Measurements from ENCODE around the gene DGKB. TPM values are rescaled to one million over a fixed set of nuclear protein-coding genes. Genes with fewer than 3 reads are reported as not detected.

The DGKB gene
- total RNA-seq, 1 donor from 2014 or later, result 0.30 TPM

DNA sequence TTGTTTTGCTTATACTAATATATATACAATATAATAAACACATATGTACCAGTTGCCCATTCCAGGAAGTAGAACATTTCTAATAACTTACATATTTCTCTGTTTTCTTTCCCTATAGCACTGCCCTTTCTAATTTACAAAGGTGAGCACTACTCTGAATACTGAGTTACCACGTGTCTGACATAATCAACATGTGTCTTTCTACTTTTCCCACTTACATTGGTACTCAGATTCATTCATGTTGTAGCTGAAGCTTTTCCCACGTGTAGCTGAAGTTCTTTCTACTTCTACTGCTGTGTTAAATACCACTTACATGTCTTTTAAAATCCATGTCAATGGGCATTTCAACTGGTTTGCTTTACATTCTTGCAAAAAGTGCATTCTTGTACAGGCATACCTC is 317.3 kb downstream of the DGKB start:
- DNase-seq, result no peak
- intact Hi-C loops (cut with micrococcal nuclease), result no loop called here

DNA sequence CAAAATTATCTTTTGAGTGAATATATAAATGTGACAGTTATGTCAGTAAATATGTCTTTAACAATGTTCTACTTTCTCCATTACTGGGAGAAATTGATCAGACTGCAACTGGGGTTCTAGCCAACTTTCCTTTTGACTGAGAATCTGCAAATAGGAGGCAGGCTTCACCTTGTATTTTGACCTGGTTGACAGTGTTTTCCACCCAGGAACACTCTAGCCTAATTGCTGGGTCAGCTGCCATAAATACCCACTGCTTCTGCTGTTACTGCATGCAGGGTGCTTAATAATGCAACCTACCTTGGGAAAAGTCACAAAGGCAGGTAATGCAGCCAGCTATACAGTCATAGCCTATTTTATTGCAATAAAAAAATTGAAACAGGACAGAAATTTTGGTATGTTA is 319.0 kb downstream of the DGKB start:
- Histone ChIP-seq H3K27me3 (ENCODE audit: low read depth) (no peaks in the 10 kb centered on the region), H3K4me3 (no peak overlapping the region), H3K4me1 (no peaks in the 10 kb centered on the region), H3K36me3 (no peaks in the 10 kb centered on the region), H3K9me3 (replicated peaks) (peaks cover 24% of the 10 kb centered on the region), H3K27ac (replicated peaks) (no peak overlapping the region)
- TF ChIP-seq, protein P1, sequence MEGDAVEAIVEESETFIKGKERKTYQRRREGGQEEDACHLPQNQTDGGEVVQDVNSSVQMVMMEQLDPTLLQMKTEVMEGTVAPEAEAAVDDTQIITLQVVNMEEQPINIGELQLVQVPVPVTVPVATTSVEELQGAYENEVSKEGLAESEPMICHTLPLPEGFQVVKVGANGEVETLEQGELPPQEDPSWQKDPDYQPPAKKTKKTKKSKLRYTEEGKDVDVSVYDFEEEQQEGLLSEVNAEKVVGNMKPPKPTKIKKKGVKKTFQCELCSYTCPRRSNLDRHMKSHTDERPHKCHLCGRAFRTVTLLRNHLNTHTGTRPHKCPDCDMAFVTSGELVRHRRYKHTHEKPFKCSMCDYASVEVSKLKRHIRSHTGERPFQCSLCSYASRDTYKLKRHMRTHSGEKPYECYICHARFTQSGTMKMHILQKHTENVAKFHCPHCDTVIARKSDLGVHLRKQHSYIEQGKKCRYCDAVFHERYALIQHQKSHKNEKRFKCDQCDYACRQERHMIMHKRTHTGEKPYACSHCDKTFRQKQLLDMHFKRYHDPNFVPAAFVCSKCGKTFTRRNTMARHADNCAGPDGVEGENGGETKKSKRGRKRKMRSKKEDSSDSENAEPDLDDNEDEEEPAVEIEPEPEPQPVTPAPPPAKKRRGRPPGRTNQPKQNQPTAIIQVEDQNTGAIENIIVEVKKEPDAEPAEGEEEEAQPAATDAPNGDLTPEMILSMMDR (IDR thresholded peaks at IDR 0.05; ENCODE audit: borderline replicate concordance), result no peak
- no peak for DNase-seq
- intact Hi-C loops (cut with micrococcal nuclease), result no loop called here

More for the DNA sequence above, 317.3 kb downstream of the DGKB start:
- Histone ChIP-seq H3K27me3 (ENCODE audit: low read depth) (no peaks in the 10 kb centered on the region), H3K27ac (replicated peaks) (no peak overlapping the region), H3K4me3 (no peak overlapping the region), H3K36me3 (no peaks in the 10 kb centered on the region), H3K9me3 (replicated peaks) (peaks cover 24% of the 10 kb centered on the region), H3K4me1 (no peaks in the 10 kb centered on the region)
- TF ChIP-seq, protein P1 (IDR thresholded peaks at IDR 0.05; ENCODE audit: borderline replicate concordance), result no peak

DNA sequence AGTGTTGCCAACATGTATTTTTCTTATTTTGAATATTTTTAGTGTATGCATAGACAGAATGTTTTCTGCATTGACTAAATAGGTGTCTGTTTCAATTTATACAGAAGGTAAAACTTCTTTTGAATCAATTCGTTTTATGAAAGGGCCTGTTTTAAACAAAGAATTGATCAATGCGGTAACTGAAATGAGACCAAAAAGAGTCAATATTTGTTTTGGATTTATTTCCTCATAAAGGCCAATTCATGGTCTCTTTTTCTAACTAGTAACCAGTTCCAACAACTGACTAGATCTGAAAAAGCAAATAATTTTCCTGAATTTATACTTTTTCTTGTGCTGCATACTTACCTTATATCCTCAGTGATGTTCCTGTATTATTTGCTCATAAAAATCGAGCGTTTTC is 320.5 kb downstream of the DGKB start:
- intact Hi-C loops (cut with micrococcal nuclease), result no loop called here

DNA sequence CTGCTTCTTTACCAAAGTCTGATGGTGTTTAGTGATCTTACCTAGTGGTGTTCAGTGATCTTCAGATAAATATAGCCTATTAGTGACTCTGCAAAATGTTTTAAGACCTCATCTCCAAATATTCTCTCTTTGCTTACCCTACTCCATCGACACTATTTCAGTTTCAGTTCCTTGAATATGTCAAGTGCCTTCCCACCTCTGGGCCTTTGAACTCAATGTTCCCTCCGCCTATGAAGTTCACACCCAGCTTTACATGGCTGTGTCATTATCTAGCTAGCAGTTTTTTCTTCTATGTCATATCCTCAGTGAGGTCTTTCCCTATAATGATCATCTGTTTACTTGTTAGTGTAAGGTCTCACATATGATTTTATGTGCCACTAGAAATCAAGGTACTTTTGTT is 322.6 kb downstream of the DGKB start:
- Histone ChIP-seq H3K36me3 (no peaks in the 10 kb centered on the region), H3K27ac (replicated peaks) (no peak overlapping the region), H3K9me3 (replicated peaks) (peaks cover 9% of the 10 kb centered on the region), H3K4me3 (no peak overlapping the region), H3K4me1 (no peaks in the 10 kb centered on the region), H3K27me3 (ENCODE audit: low read depth) (no peaks in the 10 kb centered on the region)
- intact Hi-C loops (cut with micrococcal nuclease), result no loop called here
- TF ChIP-seq, protein P1 (IDR thresholded peaks at IDR 0.05; ENCODE audit: borderline replicate concordance), result no peak
- DNase-seq, result no peak

More for the DNA sequence above, 320.5 kb downstream of the DGKB start:
- Histone ChIP-seq H3K36me3 (no peaks in the 10 kb centered on the region), H3K9me3 (replicated peaks) (peaks cover 24% of the 10 kb centered on the region), H3K4me3 (no peak overlapping the region), H3K27me3 (ENCODE audit: low read depth) (no peaks in the 10 kb centered on the region), H3K4me1 (no peaks in the 10 kb centered on the region), H3K27ac (replicated peaks) (no peak overlapping the region)
- TF ChIP-seq, protein P1 (IDR thresholded peaks at IDR 0.05; ENCODE audit: borderline replicate concordance), result no peak
- no peak for DNase-seq

DNA sequence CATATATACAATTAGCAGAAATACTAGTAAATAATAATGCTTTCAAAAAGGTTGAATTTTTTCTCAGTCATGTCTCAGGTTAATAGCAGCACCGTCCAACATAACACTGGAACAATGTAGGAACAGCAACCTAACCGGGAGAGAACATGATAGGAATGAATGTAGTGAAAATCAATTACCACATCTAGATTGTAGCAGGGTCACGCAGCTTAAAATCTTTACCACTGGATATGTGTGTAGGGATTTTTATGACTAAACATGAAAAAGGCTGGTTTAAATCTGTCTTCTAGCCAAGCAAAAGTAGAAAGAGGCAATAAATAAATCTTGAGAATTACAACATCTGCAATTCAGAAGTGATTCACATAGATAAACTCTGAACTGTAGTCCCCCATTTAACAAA is 326.0 kb downstream of the DGKB start:
- no peaks in the 10 kb centered on the region for H3K36me3 ChIP-seq
- H3K27ac ChIP-seq (replicated peaks), result no peak overlapping the region
- H3K4me1 ChIP-seq, result no peaks in the 10 kb centered on the region
- H3K27me3 ChIP-seq (ENCODE audit: low read depth), result no peaks in the 10 kb centered on the region
- H3K4me3 ChIP-seq, result no peak overlapping the region
- intact Hi-C loops (cut with micrococcal nuclease), result no loop called here
- H3K9me3 ChIP-seq (replicated peaks), result no peaks in the 10 kb centered on the region
- TF ChIP-seq, protein P1 (IDR thresholded peaks at IDR 0.05; ENCODE audit: borderline replicate concordance), result no peak
- no peak for DNase-seq

Measured in left ventricle myocardium inferior (tissue), 1 donor.